AG10803 (cell line): ENCODE measurements around the gene FCGR3B.
A peak's percentile ranks its signal among the peaks of the same experiment; 100 is the strongest.
"Not testable (repeated sequence)": the region's sequence is repeated elsewhere in the genome, so short reads cannot be mapped to it uniquely, and the experiment has no call there.

Experiments used
- DNase-seq: peaks from one replicate; pipeline ENCODE4 v3.0.0; 2010; ENCODE audit warnings: low read depth
- H3K4me3 ChIP-seq: 2 replicates; pipeline ENCODE4 v1.5.1; 2011; ENCODE audit warnings: mild to moderate bottlenecking, low read length, control low read depth

Gene FCGR3B

GRCh38 chr1:161622054-161622453 lies 8.9 kb downstream of the FCGR3B start:
- not testable (repeated sequence) for DNase-seq, H3K4me3 ChIP-seq

- peak overlapping the region; percentile 68 for H3K4me3 ChIP-seq
- peak; percentile 74 for DNase-seq
Observed at GRCh38 chr1:161621181-161622000, 9.6 kb downstream of the FCGR3B start.

- not testable (repeated sequence) for H3K4me3 ChIP-seq, DNase-seq
Observed at GRCh38 chr1:161620399-161620798, 10.6 kb downstream of the FCGR3B start.

- DNase-seq, H3K4me3 ChIP-seq: not testable (repeated sequence)
Observed at GRCh38 chr1:161618517-161618916, 12.5 kb downstream of the FCGR3B start.

GRCh38 chr1:161616417-161616816 lies 14.6 kb downstream of the FCGR3B start:
- not testable (repeated sequence) for H3K4me3 ChIP-seq, DNase-seq

- peak; percentile 20 for DNase-seq
- peak overlapping the region; percentile 26 for H3K4me3 ChIP-seq
Observed at GRCh38 chr1:161613142-161613514, 17.8 kb downstream of the FCGR3B start.

DNA sequence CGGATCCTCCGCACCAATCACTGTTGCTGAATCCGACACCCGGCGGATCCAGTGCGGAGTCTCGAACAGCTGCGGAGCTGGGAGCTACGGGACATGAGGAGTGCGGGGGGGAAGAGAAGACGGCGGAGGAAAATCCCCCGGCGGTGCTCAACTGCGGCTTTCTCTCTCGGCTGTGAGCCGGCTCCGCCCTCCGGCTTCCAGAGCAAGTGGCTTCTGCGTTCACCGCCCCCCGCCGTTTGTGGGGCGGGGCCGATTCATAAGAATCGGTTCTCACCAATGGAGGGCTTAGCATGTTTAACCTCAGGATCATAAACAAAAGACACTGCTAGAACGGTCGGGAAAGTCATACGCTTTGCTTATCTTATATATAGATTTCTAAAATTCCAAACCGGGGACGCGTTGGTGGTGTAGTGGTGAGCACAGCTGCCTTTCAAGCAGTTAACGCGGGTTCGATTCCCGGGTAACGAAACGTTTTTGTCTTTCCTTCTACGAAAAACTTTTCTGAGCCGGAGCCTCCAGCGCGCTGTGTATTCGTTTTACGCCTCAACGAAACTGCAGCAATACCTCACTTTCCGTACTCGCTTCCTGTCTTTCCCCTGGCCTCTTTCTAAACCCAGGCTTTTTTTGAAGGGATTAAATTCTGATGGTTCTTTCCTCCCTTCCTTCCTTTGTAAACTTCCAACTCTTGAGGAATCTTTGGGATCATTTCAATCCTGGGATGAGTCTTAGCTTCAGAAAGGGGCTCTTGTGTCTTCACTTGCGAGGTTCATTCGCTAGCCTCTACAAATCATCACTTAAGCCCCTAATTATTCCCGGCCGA lies 18.4 kb downstream of the FCGR3B start:
- peak overlapping the region; percentile 66 for H3K4me3 ChIP-seq
- peak; percentile 99 for DNase-seq

DNA sequence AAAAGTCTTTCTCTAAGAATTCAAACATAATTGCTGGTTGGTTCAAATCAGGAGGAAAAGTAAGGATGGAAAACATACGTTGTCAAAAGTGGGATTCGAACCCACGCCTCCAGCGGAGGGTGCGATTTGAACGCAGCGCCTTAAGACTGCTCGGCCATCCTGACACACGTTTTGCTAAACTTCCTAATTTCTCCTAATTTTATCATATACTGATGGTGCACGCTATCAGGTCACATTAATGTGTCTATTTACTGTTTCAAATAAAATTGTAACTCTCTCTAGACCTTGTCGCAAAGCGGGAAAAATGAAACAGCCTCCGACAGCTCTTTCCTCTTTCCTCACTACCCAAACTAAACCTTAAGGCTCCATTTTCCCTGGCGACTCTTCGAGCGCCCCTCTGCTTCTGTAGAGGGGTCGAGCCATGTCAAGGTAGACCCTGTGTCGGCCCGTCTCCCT lies 19.1 kb downstream of the FCGR3B start:
- H3K4me3 ChIP-seq = peak overlapping the region; percentile 66
- DNase-seq = peak; percentile 33

GRCh38 chr1:161610198-161610597 lies 20.8 kb downstream of the FCGR3B start:
- not testable (repeated sequence) for DNase-seq, H3K4me3 ChIP-seq

GRCh38 chr1:161606541-161607336 lies 24.2 kb downstream of the FCGR3B start:
- H3K4me3 ChIP-seq, DNase-seq: not testable (repeated sequence)

- peak; percentile 53 for DNase-seq
- peak overlapping the region; percentile 49 for H3K4me3 ChIP-seq
Observed at GRCh38 chr1:161605762-161606540, 25.0 kb downstream of the FCGR3B start.

GRCh38 chr1:161605024-161605423 lies 26.0 kb downstream of the FCGR3B start:
- DNase-seq, H3K4me3 ChIP-seq: not testable (repeated sequence)

DNA sequence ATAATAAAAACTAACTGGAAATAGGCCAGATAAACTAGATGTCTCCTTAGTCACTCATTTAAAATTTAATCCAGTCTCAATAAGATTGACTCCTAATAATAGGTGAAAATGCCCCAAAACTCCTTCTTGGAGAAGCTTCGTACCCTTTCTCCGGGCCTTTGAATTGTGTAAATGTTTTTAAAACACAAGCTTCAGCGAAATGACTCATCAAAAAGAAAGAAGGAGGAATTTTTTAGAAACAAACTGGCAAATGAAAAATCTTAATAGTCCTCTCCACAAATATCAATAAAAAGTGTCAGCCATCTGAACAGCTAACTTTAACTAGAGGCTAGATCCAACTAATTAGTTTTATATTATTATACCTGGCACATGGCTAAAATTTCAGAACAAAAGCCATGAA lies 33.9 kb downstream of the FCGR3B start:
- DNase-seq, H3K4me3 ChIP-seq: not testable (repeated sequence)

- DNase-seq, H3K4me3 ChIP-seq: not testable (repeated sequence)
Observed at GRCh38 chr1:161595583-161595982, 35.4 kb downstream of the FCGR3B start.

- not testable (repeated sequence) for H3K4me3 ChIP-seq, DNase-seq
Observed at GRCh38 chr1:161595173-161595572, 35.8 kb downstream of the FCGR3B start.

DNA sequence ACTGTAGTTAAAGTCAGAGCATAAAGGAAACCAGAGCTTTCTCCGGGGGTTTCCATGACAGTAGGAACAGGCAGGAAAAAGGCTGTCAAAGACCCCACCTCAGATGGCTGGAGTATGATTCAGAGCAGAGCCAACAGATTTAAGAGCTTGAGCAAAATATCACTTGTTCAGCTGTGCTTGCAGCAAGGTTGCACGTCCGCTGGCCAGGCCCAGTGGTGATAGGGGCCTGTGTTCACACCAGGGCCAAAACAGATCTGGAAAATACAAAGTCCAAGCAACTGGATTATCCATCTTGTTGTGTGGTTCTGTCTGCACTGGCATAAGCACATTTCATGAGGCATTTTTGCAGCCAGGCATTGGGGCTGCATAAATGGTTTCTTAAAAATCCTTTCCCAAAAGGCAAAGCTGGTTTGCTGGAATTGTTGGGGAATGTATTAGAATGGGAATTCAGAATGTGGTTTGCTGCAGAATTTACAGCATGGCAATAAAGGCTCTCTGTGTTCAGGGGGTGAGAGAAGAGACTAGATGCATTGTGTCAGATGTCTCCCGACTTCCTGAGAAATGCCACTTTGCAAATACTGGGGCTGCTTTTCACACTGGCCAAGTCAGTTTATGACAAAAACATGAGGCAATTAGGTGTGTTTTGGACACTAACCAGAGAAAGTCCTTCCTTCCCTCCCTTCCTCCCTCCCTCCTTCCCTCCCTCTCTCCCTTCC lies 36.5 kb downstream of the FCGR3B start:
- not testable (repeated sequence) for H3K4me3 ChIP-seq, DNase-seq

DNA sequence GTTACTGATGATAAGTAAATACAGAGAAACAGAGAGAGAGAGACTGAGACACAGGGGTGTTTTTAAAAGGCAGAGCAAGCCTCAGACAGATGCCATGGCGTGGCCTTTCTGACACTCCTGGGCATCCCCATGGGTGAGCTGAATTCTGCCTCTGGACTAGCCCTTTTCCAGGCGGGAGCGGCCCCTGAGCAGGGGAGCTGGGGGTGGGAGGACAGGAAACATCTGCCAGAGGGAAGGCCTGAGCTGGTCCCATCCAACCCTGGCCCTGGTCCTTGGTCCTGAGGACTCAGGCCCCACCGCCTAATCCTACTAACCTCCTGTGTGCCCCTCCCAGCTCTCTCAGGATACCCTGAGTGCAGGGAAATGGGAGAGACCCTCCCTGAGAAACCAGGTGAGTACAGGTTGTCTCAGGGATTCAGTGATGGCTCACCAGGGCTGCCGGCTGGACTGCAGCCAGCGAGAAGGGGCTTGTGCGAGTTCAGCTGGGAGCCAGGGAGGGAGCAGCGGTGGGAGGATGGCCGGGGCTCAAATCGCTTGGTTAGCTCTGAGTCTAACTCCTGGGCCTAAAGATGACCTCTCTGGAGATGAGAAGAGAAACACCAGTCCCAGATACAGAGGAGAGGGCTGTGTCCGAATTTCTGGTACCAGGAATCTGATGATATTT lies 37.8 kb downstream of the FCGR3B start:
- not testable (repeated sequence) for DNase-seq, H3K4me3 ChIP-seq

DNA sequence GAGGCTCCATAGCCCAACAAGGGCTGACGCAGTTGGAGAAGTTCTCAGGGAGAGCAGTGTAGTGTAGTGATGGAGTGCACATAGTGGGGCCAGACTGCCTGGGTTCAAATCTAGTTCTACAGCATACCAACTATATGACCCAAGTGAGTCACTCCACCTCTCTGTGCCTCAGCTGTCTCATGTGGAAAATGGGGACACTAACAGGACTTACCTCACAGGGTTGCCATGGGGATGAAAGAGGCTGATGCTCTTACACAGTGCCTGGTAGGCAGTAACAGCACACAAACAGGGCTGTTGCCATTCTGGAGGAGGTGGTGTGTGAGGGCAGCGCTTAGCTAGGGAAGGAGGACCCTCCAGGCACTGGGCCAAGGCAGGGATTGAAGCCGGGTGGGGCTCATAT lies 38.4 kb downstream of the FCGR3B start:
- not testable (repeated sequence) for DNase-seq, H3K4me3 ChIP-seq
